H1 (cell line): ENCODE measurements around the gene MBNL1. TPM values are rescaled to one million over a fixed set of nuclear protein-coding genes. Genes with fewer than 3 reads are reported as not detected.

Source experiments
- CTCF ChIA-PET: fragments of 300-600 bp; sonication (Branson Sonifier 250); formaldehyde crosslinking; loops from one replicate; lab custom pipeline; 2021; ENCODE audit not compliant: partially characterized antibody; lab: Charles Lee
- POLR2A ChIA-PET: fragments of 300-600 bp; sonication (Branson Sonifier 250); formaldehyde crosslinking; loops from one replicate; lab custom pipeline; 2021; ENCODE audit warnings: inconsistent platforms; ENCODE audit not compliant: partially characterized antibody; lab: Charles Lee
- DNase-seq, 2 experiments: peaks; one replicate each; pipeline versions ENCODE4 v3.0.0 to v3.0.0-alpha.2; 2010 to 2022; ENCODE audit warnings: low spot score in 2 of 2, low read depth in 1 of 2, mixed read lengths in 1 of 2
- FAIRE-seq: peaks from 2 replicates; lab custom pipeline; 2011; peaks lifted over from hg19 to GRCh38; lab: Jason Lieb, UNC
- H2AFZ ChIP-seq: 2 replicates; pipeline ENCODE4 v1.8.1; 2012; ENCODE audit warnings: low read length, inconsistent platforms
- H2AK5ac ChIP-seq: 2 replicates; pipeline ENCODE4 v1.6.1; 2013; ENCODE audit warnings: low read depth, low read length
- H2BK120ac ChIP-seq: replicated peaks from 2 replicates; pipeline ENCODE3; 2013; ENCODE audit warnings: low read depth, low read length, inconsistent platforms
- H2BK12ac ChIP-seq: 2 replicates; pipeline ENCODE4 v1.6.1; 2013; ENCODE audit warnings: low read depth, low read length
- H2BK15ac ChIP-seq: 2 replicates; pipeline ENCODE4 v1.6.1; 2013; ENCODE audit warnings: low read length
- H2BK20ac ChIP-seq: 2 replicates; pipeline ENCODE4 v1.6.1; 2013; ENCODE audit warnings: low read length
- H2BK5ac ChIP-seq: 2 replicates; pipeline ENCODE4 v1.6.1; 2013; ENCODE audit warnings: low read depth, low read length
- H3K14ac ChIP-seq: 2 replicates; pipeline ENCODE4 v1.6.1; 2013; ENCODE audit warnings: inconsistent platforms; ENCODE audit not compliant: insufficient read length
- H3K18ac ChIP-seq: 2 replicates; pipeline ENCODE4 v1.6.1; 2013; ENCODE audit warnings: low read length; ENCODE audit errors: extremely low read depth
- H3K23ac ChIP-seq: 2 replicates; pipeline ENCODE4 v1.6.1; 2013; ENCODE audit warnings: inconsistent platforms; ENCODE audit not compliant: insufficient read length
- H3K23me2 ChIP-seq: 2 replicates; pipeline ENCODE4 v1.6.1; 2013; ENCODE audit warnings: low read depth, low read length
- H3K27ac ChIP-seq: 2 replicates; pipeline ENCODE4 v1.6.1; 2011; ENCODE audit warnings: low read depth, low read length, inconsistent platforms
- H3K27me3 ChIP-seq, 4 experiments: replicated peaks in 1 of 4; 1 replicate in 1 of 4; 2 replicates in 3 of 4; pipeline versions ENCODE4 v1.6.1 to v1.8.1; 2011 to 2013; ENCODE audit warnings: low read length in 3 of 4, mild to moderate bottlenecking in 3 of 4, inconsistent platforms in 2 of 4, mixed read lengths in 2 of 4, moderate library complexity in 1 of 4; ENCODE audit not compliant: control insufficient read depth in 3 of 4, insufficient read depth in 3 of 4; ENCODE audit errors: extremely low read depth in 1 of 4
- H3K36me3 ChIP-seq, 4 experiments: 2 replicates each; pipeline versions ENCODE4 v1.6.1 to v1.8.1; 2011 to 2013; ENCODE audit warnings: mild to moderate bottlenecking in 4 of 4, low read length in 3 of 4, moderate library complexity in 2 of 4, control low read depth in 1 of 4, inconsistent platforms in 1 of 4; ENCODE audit not compliant: insufficient read depth in 4 of 4, control insufficient read depth in 2 of 4
- H3K4ac ChIP-seq: replicated peaks from 2 replicates; pipeline ENCODE3; 2013; ENCODE audit warnings: low read length, low read depth, mixed read lengths, inconsistent platforms; ENCODE audit not compliant: insufficient read length
- H3K4me1 ChIP-seq, 4 experiments: replicated peaks in 1 of 4; 1 replicate in 1 of 4; 2 replicates in 3 of 4; pipeline versions ENCODE4 v1.6.1 to v1.8.1; 2011 to 2013; ENCODE audit warnings: low read length in 3 of 4, inconsistent platforms in 2 of 4, mixed read lengths in 1 of 4; ENCODE audit not compliant: insufficient read depth in 4 of 4, control insufficient read depth in 3 of 4
- H3K4me2 ChIP-seq, 2 experiments: 2 replicates each; pipeline versions ENCODE4 v1.6.1 to v1.8.1; 2011 to 2013; ENCODE audit warnings: low read depth in 2 of 2, low read length in 2 of 2, control low read depth in 1 of 2, inconsistent platforms in 1 of 2, mild to moderate bottlenecking in 1 of 2; ENCODE audit not compliant: insufficient read depth in 1 of 2
- H3K4me3 ChIP-seq, 4 experiments: fragments of 200-600, 300-600 bp in 1 of 4; sonication (generic), shearing (Covaris generic), sonication (Bioruptor Twin) in 1 of 4; 2 replicates each; pipeline versions ENCODE4 v1.5.1 to v1.8.1; 2011 to 2016; ENCODE audit warnings: low read length in 4 of 4, low read depth in 3 of 4, control low read depth in 2 of 4, inconsistent platforms in 2 of 4, mild to moderate bottlenecking in 2 of 4, mixed read lengths in 1 of 4, moderate library complexity in 1 of 4; ENCODE audit not compliant: insufficient read depth in 2 of 4; ENCODE audit errors: extremely low read depth in 1 of 4
- H3K56ac ChIP-seq: replicated peaks from 2 replicates; pipeline ENCODE3; 2013; ENCODE audit warnings: low read depth, mild to moderate bottlenecking, mixed read lengths, low read length, inconsistent platforms; ENCODE audit not compliant: insufficient read length
- H3K79me1 ChIP-seq: 2 replicates; pipeline ENCODE4 v1.6.1; 2013; ENCODE audit warnings: low read depth, low read length, control low read depth
- H3K79me2 ChIP-seq, 2 experiments: 2 replicates each; pipeline versions ENCODE4 v1.6.1 to v1.8.1; 2012 to 2013; ENCODE audit warnings: low read length in 2 of 2, mild to moderate bottlenecking in 2 of 2, inconsistent platforms in 1 of 2; ENCODE audit not compliant: insufficient read depth in 2 of 2, control insufficient read depth in 1 of 2
- H3K9ac ChIP-seq, 4 experiments: replicated peaks in 1 of 4; 1 replicate in 1 of 4; 2 replicates in 3 of 4; pipeline versions ENCODE4 v1.6.1 to v1.8.1; 2011 to 2013; ENCODE audit warnings: low read depth in 3 of 4, low read length in 3 of 4, control low read depth in 2 of 4, mild to moderate bottlenecking in 2 of 4, moderate library complexity in 2 of 4, inconsistent platforms in 1 of 4; ENCODE audit errors: extremely low read depth in 1 of 4
- H3K9me3 ChIP-seq, 2 experiments: 2 replicates each; pipeline versions ENCODE4 v1.6.1 to v1.8.1; 2012 to 2013; ENCODE audit warnings: mild to moderate bottlenecking in 2 of 2, moderate library complexity in 2 of 2, control low read depth in 1 of 2, inconsistent platforms in 1 of 2, low read depth in 1 of 2, low read length in 1 of 2, mixed read lengths in 1 of 2; ENCODE audit not compliant: insufficient read depth in 2 of 2
- H4K20me1 ChIP-seq, 2 experiments: replicated peaks in 1 of 2; 2 replicates each; pipeline versions ENCODE3 to v1.8.1; 2011 to 2013; ENCODE audit warnings: inconsistent platforms in 2 of 2, low read length in 2 of 2, mild to moderate bottlenecking in 1 of 2; ENCODE audit not compliant: insufficient read depth in 2 of 2, control insufficient read depth in 1 of 2
- H4K5ac ChIP-seq: 2 replicates; pipeline ENCODE4 v1.6.1; 2013; ENCODE audit warnings: low read length, low read depth, mixed read lengths, inconsistent platforms; ENCODE audit not compliant: insufficient read length
- H4K8ac ChIP-seq: 2 replicates; pipeline ENCODE4 v1.8.0; 2013; ENCODE audit warnings: mild to moderate bottlenecking, moderate library complexity, low read length, inconsistent platforms; ENCODE audit not compliant: insufficient read depth; ENCODE audit errors: extremely low read depth
- H4K91ac ChIP-seq: replicated peaks from 2 replicates; pipeline ENCODE3; 2013; ENCODE audit warnings: low read length, mixed read lengths, inconsistent platforms; ENCODE audit not compliant: insufficient read length
- ATF2 ChIP-seq: IDR thresholded peaks from 2 replicates; pipeline ENCODE4 v1.6.1; 2012; ENCODE audit warnings: low read length, inconsistent platforms
- CHD2 ChIP-seq: IDR thresholded peaks from 2 replicates; pipeline ENCODE4 v1.6.1; 2012; ENCODE audit warnings: low read length, improper control_type of control experiment
- E2F6 ChIP-seq: IDR thresholded peaks from 2 replicates; pipeline ENCODE4 v1.6.1; 2012; ENCODE audit warnings: inconsistent platforms
- HDAC2 ChIP-seq, 2 experiments: fragments of 300-600 bp in 1 of 2; sonication (generic) in 1 of 2; IDR thresholded peaks; 2 replicates each; pipeline ENCODE4 v1.6.1; 2011 to 2012; ENCODE audit warnings: low read depth in 2 of 2, low read length in 2 of 2, mild to moderate bottlenecking in 2 of 2, moderate library complexity in 2 of 2, borderline replicate concordance in 1 of 2, inconsistent platforms in 1 of 2
- NRF1 ChIP-seq: IDR thresholded peaks from 2 replicates; pipeline ENCODE4 v1.6.1; 2011; ENCODE audit warnings: mild to moderate bottlenecking, low read depth, low read length, improper control_type of control experiment
- POLR2A ChIP-seq, 2 experiments: IDR thresholded peaks; 1 replicate in 1 of 2; 2 replicates in 1 of 2; pipeline ENCODE4 v1.6.1; 2011; ENCODE audit warnings: low read depth in 2 of 2, low read length in 2 of 2, mild to moderate bottlenecking in 2 of 2; ENCODE audit errors: control extremely low read depth in 1 of 2
- YY1 ChIP-seq: IDR thresholded peaks from 2 replicates; pipeline ENCODE4 v1.6.1; 2011; ENCODE audit warnings: low read depth, mild to moderate bottlenecking, low read length
- polyA plus RNA-seq, 7 experiments: library from polyadenylated mRNA; depleted of rRNA in 3 of 7; stranded (reverse) in 5 of 7; unstranded in 2 of 7; fragments of >200 nt in 5 of 7; fragments of 200-250 nt in 2 of 7; gene quantifications; 1 replicate in 5 of 7; 2 replicates in 1 of 7; 4 replicates in 1 of 7; pipeline versions ENCODE4 v1.2.1 to v1.2.3, GENCODE V29; 2011 to 2013; ENCODE audit warnings: missing spikeins in 2 of 7, mixed read lengths in 2 of 7
- total RNA-seq: library from RNA; stranded (reverse); fragmentation: NEBNext Ultra II Directional; extraction: Animal tissue kit (Norgen Biotek cat#: 25700); gene quantifications from 2 replicates; pipeline ENCODE4 v1.2.1, GENCODE V29; 2021

MBNL1 gene
- total and polyA plus RNA-seq, 2 of the 8 experiments (the other 6 are each of a cell fraction or from before 2014, with no cell fraction given): 5.0 to 16.4 TPM

- H3K4me2 ChIP-seq: no peak overlapping the region
- TF ChIP-seq NRF1: no peak
- no peak for TF ChIP-seq E2F6
- TF ChIP-seq ATF2: no peak
- TF ChIP-seq HDAC2 (IDR thresholded peaks at IDR 0.05; ENCODE audit: borderline replicate concordance in 1 of 2, low read depth in 2 of 2, low read length in 2 of 2): no peak
- TF ChIP-seq CHD2: no peak
- no peak for TF ChIP-seq YY1
- no peak for TF ChIP-seq POLR2A (IDR thresholded peaks at IDR 0.05; ENCODE audit: control extremely low read depth in 1 of 2, low read depth in 2 of 2, low read length in 2 of 2)
Observed at GRCh38 chr3:152399374-152399773, 130.6 kb downstream of the MBNL1 start.

More at GRCh38 chr3:152399374-152399773, 130.6 kb downstream of the MBNL1 start:
- Histone ChIP-seq H3K23ac (no peak overlapping the region), H3K18ac (no peak overlapping the region), H2BK120ac (no peak overlapping the region), H3K4me3 (no peak overlapping the region), H3K4ac (no peak overlapping the region), H3K9ac (no peak overlapping the region), H4K91ac (no peak overlapping the region), H2AK5ac (no peak overlapping the region), H3K36me3 (no peaks in the 10 kb centered on the region), H2BK15ac (no peak overlapping the region), H3K9me3 (no peaks in the 10 kb centered on the region), H2BK20ac (no peak overlapping the region), H3K14ac (no peak overlapping the region), H3K79me1 (peaks cover 2% of the 10 kb centered on the region; the same call in 1 of the 2 replicates), H3K27me3 (no peaks in the 10 kb centered on the region), H3K23me2 (no peaks in the 10 kb centered on the region), H3K56ac (no peak overlapping the region), H3K79me2 (peaks cover 0 to 32% of the 10 kb centered on the region in 2 experiments; a peak in 2 of 4 replicates), H4K20me1 (no peaks in the 10 kb centered on the region), H3K4me1 (peaks cover 0 to 8% (median 4%) of the 10 kb centered on the region in 4 experiments; a peak in 3 of 7 replicates), H3K27ac (no peak overlapping the region), H4K5ac (no peak overlapping the region), H2BK12ac (no peak overlapping the region), H2BK5ac (no peak overlapping the region), H2AFZ (no peak overlapping the region), H4K8ac (no peak overlapping the region)
- FAIRE-seq (no peak), DNase-seq (no peak)
- ChIA-PET CTCF (interaction anchor here (0.6 to 1.5 kb wide), 4 partner anchors 9 to 912 kb away, joined by 3 to 4 read pairs (median 3); no protein-coding TSS in a partner anchor), POLR2A (no interaction called here)
